CD4-positive, CD25-positive, alpha-beta regulatory T cell (primary cell): ENCODE data around the gene VSTM2B. TPM values are rescaled to one million over a fixed set of nuclear protein-coding genes. Genes with fewer than 3 reads are reported as not detected.

Experiments used
- ATAC-seq, 2 donors: fragments of 150-1000 bp; cut with Tn5 transposase; one replicate each; pipeline ENCODE4 v1.10.0; 2021; ENCODE audit warnings: low read depth in 2 of 2, moderate number of reproducible peaks in 2 of 2, moderate library complexity in 1 of 2
- DNase-seq, 3 donors: peaks; one replicate each; pipeline versions ENCODE4 v3.0.0 to v3.0.0-alpha.2; 2012 to 2022; ENCODE audit warnings: mixed read lengths in 1 of 3
- H3K27ac ChIP-seq: one replicate; pipeline ENCODE4 v1.7.0; 2013; ENCODE audit warnings: mild to moderate bottlenecking, low read length; ENCODE audit not compliant: insufficient read depth, poor library complexity, severe bottlenecking
- H3K27me3 ChIP-seq: one replicate; pipeline ENCODE4 v1.7.0; 2013; ENCODE audit warnings: low read length; ENCODE audit not compliant: control insufficient read depth, insufficient read depth
- H3K36me3 ChIP-seq: one replicate; pipeline ENCODE4 v1.7.0; 2013; ENCODE audit warnings: mild to moderate bottlenecking, low read length, moderate library complexity; ENCODE audit not compliant: control insufficient read depth, insufficient read depth
- H3K4me1 ChIP-seq: 2 replicates; pipeline ENCODE4 v1.7.0; 2013; ENCODE audit warnings: mild to moderate bottlenecking, low read length; ENCODE audit not compliant: insufficient read depth, control insufficient read depth, poor library complexity, severe bottlenecking
- H3K4me3 ChIP-seq: one replicate; pipeline ENCODE4 v1.7.0; 2013; ENCODE audit warnings: low read depth, mild to moderate bottlenecking, low read length, moderate library complexity
- H3K9me3 ChIP-seq, 2 experiments: 1 replicate in 1 of 2; 2 replicates in 1 of 2; pipeline ENCODE4 v1.7.0; 2013; ENCODE audit warnings: low read length in 2 of 2, mild to moderate bottlenecking in 1 of 2, moderate library complexity in 1 of 2; ENCODE audit not compliant: control insufficient read depth in 2 of 2
- H3K27ac Mint-ChIP-seq, 3 donors: one replicate each; pipeline ENCODE4 v1.8.0; 2020 to 2022; ENCODE audit warnings: mild to moderate bottlenecking in 3 of 3, mixed read lengths in 3 of 3, moderate library complexity in 2 of 3
- H3K27me3 Mint-ChIP-seq: one replicate; pipeline ENCODE4 v1.8.0; 2022; ENCODE audit warnings: mild to moderate bottlenecking, mixed read lengths
- H3K36me3 Mint-ChIP-seq: one replicate; pipeline ENCODE4 v1.8.0; 2020; ENCODE audit warnings: mixed read lengths
- H3K4me1 Mint-ChIP-seq, 4 donors: one replicate each; pipeline ENCODE4 v1.8.0; 2020 to 2022; ENCODE audit warnings: mixed read lengths in 4 of 4, mild to moderate bottlenecking in 1 of 4
- H3K4me3 Mint-ChIP-seq, 4 donors: one replicate each; pipeline ENCODE4 v1.8.0; 2020 to 2022; ENCODE audit warnings: mild to moderate bottlenecking in 4 of 4, mixed read lengths in 4 of 4, moderate library complexity in 3 of 4
- H3K9me3 Mint-ChIP-seq, 7 donors: one replicate each; pipeline ENCODE4 v1.8.0; 2020 to 2022; ENCODE audit warnings: mixed read lengths in 7 of 7, mild to moderate bottlenecking in 3 of 7, moderate library complexity in 2 of 7
- polyA plus RNA-seq, 4 donors: library from polyadenylated mRNA; unstranded; fragments of 300-500 nt; fragmentation: Illumina TruSeq; gene quantifications; one replicate each; pipeline ENCODE4 v1.2.3, GENCODE V29; 2021
- total RNA-seq: library from RNA; stranded (reverse); gene quantifications from one replicate; pipeline ENCODE4 v1.2.3, GENCODE V29; 2022

Gene VSTM2B
- total RNA-seq (not detected), polyA plus RNA-seq (not detected)

GRCh38 chr19:29525901-29526729 is at the start of gene VSTM2B:
Gene VSTM2B (plus strand): TSS chr19:29525994. CDS start chr19:29526584, 590 bp downstream.
- peaks cover 11% of the 10 kb centered on the region for H3K27me3 ChIP-seq
- H3K36me3 ChIP-seq, result no peaks in the 10 kb centered on the region
- ATAC-seq (no peak), DNase-seq (no peak)
- no peak within 1 kb of the TSS for H3K27ac ChIP-seq
- H3K4me3 ChIP-seq, result no peak within 1 kb of the TSS
- Mint-ChIP-seq H3K4me1 (peaks cover 0 to 35% (median 7%) of the 10 kb centered on the region in 4 donors), H3K4me3 (peak within 1 kb of the TSS in 2 of 4 donors; percentile 57 to 73), H3K9me3 (peaks cover 0 to 7% (median 1%) of the 10 kb centered on the region in 7 donors), H3K27ac (no peak within 1 kb of the TSS), H3K36me3 (no peaks in the 10 kb centered on the region), H3K27me3 (peaks cover 70% of the 10 kb centered on the region)
- peaks cover 30% of the 10 kb centered on the region for H3K4me1 ChIP-seq
- no peaks in the 10 kb centered on the region for H3K9me3 ChIP-seq

GRCh38 chr19:29476528-29476927 is 49.3 kb upstream of the VSTM2B start:
- H3K4me1 ChIP-seq, result no peaks in the 10 kb centered on the region
- Mint-ChIP-seq H3K4me3 (no peak overlapping the region), H3K9me3 (peaks cover 0 to 15% (median 4%) of the 10 kb centered on the region in 7 donors), H3K36me3 (no peaks in the 10 kb centered on the region), H3K27me3 (peaks cover 4% of the 10 kb centered on the region), H3K4me1 (no peaks in the 10 kb centered on the region), H3K27ac (no peak overlapping the region)
- no peaks in the 10 kb centered on the region for H3K36me3 ChIP-seq
- no peak overlapping the region for H3K4me3 ChIP-seq
- DNase-seq (no peak), ATAC-seq (no peak)
- H3K9me3 ChIP-seq, result peaks cover 3 to 12% of the 10 kb centered on the region in 2 experiments
- no peak overlapping the region for H3K27ac ChIP-seq
- H3K27me3 ChIP-seq, result peaks cover 3% of the 10 kb centered on the region

GRCh38 chr19:29477831-29478577 is 47.8 kb upstream of the VSTM2B start:
- Histone ChIP-seq H3K4me1 (no peaks in the 10 kb centered on the region), H3K27me3 (peaks cover 3% of the 10 kb centered on the region), H3K27ac (no peak overlapping the region), H3K9me3 (peaks cover 3 to 12% of the 10 kb centered on the region in 2 experiments), H3K4me3 (no peak overlapping the region), H3K36me3 (no peaks in the 10 kb centered on the region)
- Mint-ChIP-seq H3K4me1 (no peaks in the 10 kb centered on the region), H3K27me3 (peaks cover under 1% of the 10 kb centered on the region), H3K27ac (no peak overlapping the region), H3K36me3 (no peaks in the 10 kb centered on the region), H3K4me3 (no peak overlapping the region), H3K9me3 (peaks cover 0 to 16% (median 4%) of the 10 kb centered on the region in 7 donors)
- ATAC-seq (no peak), DNase-seq (no peak)

GRCh38 chr19:29478578-29479565 is 46.9 kb upstream of the VSTM2B start:
- Histone ChIP-seq H3K4me3 (no peak overlapping the region), H3K27me3 (no peaks in the 10 kb centered on the region), H3K27ac (no peak overlapping the region), H3K36me3 (no peaks in the 10 kb centered on the region), H3K9me3 (peaks cover 3 to 12% of the 10 kb centered on the region in 2 experiments), H3K4me1 (no peaks in the 10 kb centered on the region)
- peaks cover 8% of the 10 kb centered on the region for H3K27me3 Mint-ChIP-seq
- H3K4me1 Mint-ChIP-seq, result no peaks in the 10 kb centered on the region
- ATAC-seq, result no peak
- peak in 1 of 3 donors; percentile 1 for DNase-seq
- H3K4me3 Mint-ChIP-seq, result no peak overlapping the region
- H3K27ac Mint-ChIP-seq, result no peak overlapping the region
- H3K9me3 Mint-ChIP-seq, result peaks cover 0 to 16% (median 4%) of the 10 kb centered on the region in 7 donors
- no peaks in the 10 kb centered on the region for H3K36me3 Mint-ChIP-seq

- no peak overlapping the region for H3K4me3 Mint-ChIP-seq
- no peak overlapping the region for H3K27ac Mint-ChIP-seq
- Histone ChIP-seq H3K9me3 (peaks cover 3 to 12% of the 10 kb centered on the region in 2 experiments), H3K4me1 (no peaks in the 10 kb centered on the region), H3K27ac (no peak overlapping the region), H3K36me3 (no peaks in the 10 kb centered on the region), H3K4me3 (no peak overlapping the region), H3K27me3 (no peaks in the 10 kb centered on the region)
- peaks cover 8% of the 10 kb centered on the region for H3K27me3 Mint-ChIP-seq
- peaks cover 0 to 16% (median 4%) of the 10 kb centered on the region in 7 donors for H3K9me3 Mint-ChIP-seq
- ATAC-seq (no peak), DNase-seq (no peak)
- H3K4me1 Mint-ChIP-seq, result no peaks in the 10 kb centered on the region
- H3K36me3 Mint-ChIP-seq, result no peaks in the 10 kb centered on the region
Measured at GRCh38 chr19:29479941-29480340, 45.9 kb upstream of the VSTM2B start.

- no peak for ATAC-seq
- Histone ChIP-seq H3K36me3 (no peaks in the 10 kb centered on the region), H3K4me1 (no peaks in the 10 kb centered on the region), H3K27ac (no peak overlapping the region), H3K4me3 (no peak overlapping the region), H3K9me3 (peaks cover 3 to 12% of the 10 kb centered on the region in 2 experiments), H3K27me3 (no peaks in the 10 kb centered on the region)
- Mint-ChIP-seq H3K27me3 (peaks cover 11% of the 10 kb centered on the region), H3K9me3 (peaks cover 0 to 16% (median 4%) of the 10 kb centered on the region in 7 donors), H3K36me3 (no peaks in the 10 kb centered on the region), H3K4me1 (no peaks in the 10 kb centered on the region), H3K27ac (no peak overlapping the region), H3K4me3 (no peak overlapping the region)
- no peak for DNase-seq
Measured at GRCh38 chr19:29480507-29480906, 45.3 kb upstream of the VSTM2B start.
